IPS-NIHi7 (cell line): Measurements from ENCODE around the gene DGKD.

Source experiments
- DNase-seq: peaks from one replicate; pipeline ENCODE4 v3.0.0; 2012; ENCODE audit warnings: mixed read lengths; ENCODE audit errors: extremely low spot score

DGKD gene

DNA sequence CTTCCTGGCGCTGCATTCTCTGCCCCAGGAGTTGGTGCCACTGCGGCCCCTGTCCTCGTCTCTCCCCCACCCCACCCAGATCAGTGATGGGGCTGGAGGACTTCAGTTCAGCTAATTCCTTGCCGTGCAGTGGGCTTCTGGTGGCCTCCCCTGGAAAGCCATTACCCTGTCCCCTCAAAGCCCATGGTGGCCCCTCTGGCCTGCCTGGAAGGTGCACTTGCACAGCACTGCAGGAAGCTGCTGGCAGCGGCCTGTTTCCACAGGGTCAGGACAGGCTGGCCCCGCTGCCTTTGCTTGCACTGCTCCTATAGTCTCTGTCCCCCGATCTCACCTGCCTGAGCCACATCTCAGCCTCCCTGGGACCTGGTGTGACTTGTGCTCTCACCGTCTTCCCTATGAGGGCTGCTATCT, 107.2 kb downstream of the DGKD start:
- no peak for DNase-seq

DNA sequence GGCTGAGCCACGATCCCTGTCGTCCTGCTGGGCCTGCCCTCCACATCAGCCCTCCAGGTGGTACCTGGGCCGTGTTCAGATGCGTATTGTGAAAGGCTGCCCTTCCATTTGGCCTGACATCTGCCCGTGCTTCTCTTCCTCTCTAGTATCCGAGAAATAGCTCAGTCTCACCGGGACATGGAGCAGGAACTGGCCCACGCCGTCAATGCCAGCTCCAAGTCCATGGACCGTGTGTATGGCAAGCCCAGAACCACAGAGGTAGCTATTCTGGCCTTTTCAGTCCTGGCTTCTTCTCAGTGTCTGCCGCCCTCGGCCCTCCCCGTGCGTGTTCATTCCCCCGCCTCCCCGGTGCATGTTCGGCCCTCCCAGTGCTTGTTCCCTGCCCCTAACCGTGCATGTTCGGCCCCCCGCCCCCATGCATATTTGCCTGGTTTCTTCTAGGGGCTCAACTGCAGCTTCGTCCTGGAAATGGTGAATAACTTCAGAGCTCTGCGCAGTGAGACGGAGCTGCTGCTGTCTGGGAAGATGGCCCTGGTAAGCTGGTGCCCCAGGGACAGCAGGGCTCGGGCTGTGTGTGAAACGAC, 108.0 kb downstream of the DGKD start:
- no peak for DNase-seq

DNA sequence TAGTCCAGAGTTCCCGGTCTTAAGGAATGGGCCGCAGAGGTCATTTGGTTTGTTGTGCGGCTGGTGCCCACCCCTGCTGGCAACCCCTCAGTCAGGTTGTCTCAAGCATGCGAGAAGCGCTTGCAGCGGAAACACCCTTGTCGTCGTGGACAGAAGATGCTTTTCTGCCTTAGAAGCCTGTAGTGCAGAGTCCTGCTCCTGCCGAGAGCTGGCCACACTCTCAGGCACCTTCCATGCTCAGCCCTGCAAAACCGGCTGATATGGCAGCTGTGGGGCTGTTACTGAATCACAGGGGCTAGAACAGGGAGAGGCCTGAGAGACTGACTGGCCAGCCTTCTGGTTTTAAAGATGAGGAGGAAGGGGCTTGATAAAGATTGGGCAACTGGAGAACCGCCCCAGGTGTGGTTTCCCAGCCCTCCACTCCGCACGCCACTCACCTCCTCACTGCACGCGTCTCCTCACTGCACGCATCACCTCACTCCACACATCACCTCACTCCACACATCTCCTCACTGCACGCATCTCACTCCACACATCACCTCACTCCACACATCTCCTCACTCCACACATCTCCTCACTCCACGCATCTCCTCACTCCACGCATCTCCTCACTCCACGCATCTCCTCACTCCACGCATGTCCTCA, 108.7 kb downstream of the DGKD start:
- DNase-seq, result no peak

DNA sequence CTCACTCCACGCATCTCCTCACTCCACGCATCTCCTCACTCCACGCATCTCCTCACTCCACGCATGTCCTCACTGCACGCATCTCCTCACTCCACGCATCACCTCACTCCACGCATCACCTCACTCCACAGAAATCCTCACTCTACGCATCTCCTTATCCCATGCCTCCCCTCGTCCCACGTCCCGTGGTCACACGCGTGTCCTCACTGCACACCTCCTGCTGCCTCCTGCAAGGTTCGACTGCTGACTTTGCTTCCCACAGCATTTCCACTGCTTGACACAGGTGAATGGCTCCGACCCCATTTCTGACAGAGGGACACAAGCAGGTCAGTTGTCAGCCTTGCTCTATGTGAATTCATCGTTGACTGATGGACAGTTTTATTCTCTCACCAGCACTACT, 109.3 kb downstream of the DGKD start:
- DNase-seq, result no peak

DNA sequence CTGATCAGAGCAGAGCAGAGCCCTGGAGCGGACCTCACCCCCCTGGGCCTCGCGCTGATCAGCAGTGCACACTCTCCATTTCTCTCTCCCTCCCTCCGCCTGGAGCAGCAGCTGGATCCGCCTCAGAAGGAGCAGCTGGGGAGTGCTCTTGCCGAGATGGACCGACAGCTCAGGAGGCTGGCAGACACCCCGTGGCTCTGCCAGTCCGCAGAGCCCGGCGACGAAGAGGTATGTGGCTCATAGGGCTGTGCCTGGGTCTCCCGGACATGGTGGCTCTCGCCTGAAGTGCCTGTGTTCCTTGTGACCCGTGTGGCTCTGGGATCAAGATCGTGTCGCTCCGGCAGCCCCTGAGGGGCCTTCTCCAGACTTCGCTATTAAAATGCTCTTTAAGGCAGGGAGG, 109.8 kb downstream of the DGKD start:
- no peak for DNase-seq

DNA sequence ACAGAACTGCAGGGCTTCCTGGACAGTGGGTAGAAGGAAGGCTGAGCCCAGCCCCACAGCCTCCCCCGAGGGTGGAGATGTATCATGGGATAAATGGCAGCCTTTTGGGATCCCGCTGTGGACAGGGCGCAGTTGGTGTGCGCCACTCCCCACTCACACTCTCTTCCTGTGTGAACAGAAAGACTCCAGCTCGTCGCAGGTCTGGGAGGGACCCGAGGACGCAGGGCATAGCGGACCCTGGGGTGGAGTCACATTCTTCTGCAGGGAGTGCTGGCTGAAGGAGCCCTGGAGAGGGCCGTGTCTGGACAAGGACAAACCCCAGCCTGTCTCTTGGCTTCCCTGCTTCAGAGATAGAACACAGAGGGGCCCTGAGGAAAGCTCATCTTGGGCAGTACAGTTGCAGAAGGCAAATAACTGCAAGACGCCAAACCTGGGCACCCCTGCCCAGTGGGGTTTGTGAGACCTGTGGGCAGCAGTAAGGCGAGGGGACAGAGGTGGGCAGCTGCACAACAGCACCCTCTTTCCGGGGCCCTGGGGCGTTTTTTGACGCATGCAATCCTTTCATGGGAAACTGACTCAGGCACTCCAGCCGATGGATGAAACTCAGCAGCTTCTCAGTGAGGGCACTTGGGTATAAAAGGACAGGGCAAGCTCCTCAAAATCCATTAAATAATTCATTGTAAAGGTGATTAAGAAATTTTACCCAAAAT, 110.4 kb downstream of the DGKD start:
- DNase-seq, result no peak

DNA sequence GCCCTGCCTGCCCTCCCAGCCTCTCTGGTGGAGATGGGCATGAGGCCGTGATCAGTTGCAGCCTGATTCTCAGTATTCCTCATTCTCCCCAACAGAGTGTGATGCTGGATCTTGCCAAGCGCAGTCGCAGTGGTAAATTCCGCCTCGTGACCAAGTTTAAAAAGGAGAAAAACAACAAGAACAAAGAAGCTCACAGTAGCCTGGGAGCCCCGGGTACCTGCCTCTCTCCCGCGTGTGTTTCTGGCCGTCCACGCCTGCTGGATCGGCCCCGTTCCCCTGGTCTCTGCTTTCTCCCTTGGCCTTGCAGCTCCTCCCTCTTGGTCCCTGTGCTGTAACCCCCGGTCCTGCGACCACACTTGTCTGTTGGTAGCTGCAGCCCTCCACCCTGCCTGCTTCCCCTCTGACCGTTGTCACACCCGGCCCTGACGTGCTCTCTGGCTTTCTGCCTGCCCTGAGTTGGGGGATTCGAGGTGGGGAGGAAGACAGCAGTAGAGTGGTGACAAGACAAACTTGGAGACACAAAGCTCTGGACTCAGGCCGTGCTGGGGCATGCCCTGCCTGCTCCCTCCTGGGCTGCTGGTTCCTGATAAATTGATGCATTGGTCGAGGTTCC, 112.8 kb downstream of the DGKD start:
- no peak for DNase-seq

DNA sequence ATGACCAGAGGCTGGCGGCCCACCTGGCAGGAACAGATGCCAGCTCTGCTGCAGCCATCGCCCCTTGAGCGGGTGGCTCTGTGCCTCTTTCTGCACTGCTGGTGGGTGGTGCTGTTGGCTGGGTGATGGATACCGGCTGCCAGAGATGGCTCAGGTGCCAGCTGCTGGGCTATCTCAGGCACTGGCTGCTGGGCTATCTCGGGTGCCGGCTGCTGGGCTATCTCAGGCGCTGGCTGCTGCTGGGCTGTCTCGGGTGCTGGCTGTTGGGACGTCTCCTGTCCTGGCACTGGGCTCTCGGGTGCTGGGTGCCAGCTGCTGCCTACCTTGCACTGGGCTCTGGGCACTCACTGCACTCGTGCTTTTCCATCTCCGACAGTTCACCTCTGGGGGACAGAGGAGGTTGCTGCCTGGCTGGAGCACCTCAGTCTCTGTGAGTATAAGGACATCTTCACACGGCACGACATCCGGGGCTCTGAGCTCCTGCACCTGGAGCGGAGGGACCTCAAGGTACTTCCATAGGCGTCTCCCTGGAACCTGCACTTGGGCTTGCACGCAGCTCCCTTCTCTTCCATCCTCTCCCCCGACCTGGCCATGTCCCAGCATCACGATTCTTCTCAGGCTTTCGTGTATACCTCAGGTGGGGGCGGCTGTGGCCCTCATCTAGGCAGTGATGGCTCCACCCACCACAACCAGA, 113.9 kb downstream of the DGKD start:
- no peak for DNase-seq

DNA sequence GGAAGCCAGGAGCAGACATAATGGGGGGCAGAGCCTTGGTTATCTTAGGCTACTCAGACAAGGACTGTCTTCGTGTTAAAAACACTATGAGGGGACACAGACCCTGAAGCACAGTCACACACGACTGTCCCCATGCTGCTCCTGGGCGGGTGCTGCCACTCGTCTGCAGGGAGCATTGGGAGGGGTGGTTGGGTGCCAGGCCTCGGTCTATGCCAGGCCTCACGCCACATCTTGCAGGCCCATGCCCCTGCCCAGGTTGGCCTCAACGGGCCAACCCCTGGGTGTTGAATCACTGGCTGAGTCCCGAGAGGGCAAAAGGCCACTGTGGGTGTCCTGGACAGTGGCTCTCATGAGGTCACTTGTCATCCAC, 114.4 kb downstream of the DGKD start:
- no peak for DNase-seq

DNA sequence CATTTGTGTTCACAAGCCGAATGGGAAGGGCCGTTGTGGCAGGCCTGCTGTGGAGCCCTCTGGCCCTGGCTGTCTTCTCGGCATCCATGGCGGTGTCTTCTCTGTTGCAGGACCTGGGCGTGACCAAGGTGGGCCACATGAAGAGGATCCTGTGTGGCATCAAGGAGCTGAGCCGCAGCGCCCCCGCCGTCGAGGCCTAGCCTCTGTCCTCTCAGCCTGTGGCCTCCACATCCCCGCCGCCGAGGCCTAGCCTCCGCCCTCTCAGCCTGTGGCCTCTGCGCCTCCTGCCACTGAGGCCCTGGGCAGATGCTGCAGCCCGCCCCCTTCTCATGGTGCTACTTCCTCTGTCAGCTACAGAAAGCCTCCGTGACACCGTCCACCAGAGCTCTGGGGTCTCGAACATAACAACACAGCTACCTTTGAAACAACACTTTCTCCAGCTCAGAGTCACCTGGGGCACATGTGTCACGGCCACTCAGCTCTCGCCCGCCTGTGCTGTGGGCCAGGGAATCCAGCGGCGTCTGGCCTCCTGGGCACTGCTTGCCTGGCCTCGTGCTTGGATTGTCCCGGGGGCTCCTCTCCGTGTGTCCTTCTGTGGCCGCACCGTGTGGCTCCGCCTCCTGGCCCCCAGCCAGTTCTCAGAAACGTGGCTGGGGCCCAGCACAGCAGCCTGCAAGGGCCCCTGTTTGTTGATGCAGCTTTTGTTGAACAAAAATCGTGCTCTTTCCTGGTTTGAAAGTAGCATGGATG, 115.1 kb downstream of the DGKD start:
- DNase-seq, result no peak

DNA sequence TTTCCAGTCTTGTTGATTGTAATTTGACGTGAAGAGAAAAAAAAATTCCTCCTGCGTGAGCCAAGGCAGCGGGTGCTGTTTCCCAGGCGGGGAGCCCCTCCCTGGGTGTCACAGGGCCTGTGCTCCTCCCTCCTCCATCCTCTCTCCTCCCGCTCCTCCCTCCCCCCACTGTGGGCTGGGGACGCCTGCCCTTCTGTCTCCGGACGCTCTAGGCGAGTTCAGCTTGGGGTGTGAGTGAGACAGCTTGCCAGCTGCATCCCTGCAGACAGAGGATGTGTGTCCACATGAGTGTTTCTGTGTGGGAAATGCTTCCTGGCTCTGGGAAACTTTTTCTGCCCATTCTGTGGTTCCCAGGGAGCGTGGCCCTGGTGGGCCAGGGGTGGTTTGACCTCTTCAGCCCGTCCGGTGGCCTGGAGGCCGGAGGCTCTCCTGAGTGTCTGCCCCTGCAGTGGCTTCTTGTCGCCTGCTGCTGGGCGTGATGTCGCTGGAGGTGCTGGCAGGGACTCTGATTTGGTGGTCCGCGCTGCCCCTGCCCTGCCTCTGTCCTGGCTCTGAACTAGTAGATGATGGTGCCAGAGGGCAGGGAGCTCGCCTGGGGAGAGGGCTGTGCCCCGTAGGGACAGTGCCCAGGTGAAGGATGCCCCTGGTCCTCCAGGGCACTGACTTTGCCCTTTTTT, 115.9 kb downstream of the DGKD start:
- no peak for DNase-seq

DNA sequence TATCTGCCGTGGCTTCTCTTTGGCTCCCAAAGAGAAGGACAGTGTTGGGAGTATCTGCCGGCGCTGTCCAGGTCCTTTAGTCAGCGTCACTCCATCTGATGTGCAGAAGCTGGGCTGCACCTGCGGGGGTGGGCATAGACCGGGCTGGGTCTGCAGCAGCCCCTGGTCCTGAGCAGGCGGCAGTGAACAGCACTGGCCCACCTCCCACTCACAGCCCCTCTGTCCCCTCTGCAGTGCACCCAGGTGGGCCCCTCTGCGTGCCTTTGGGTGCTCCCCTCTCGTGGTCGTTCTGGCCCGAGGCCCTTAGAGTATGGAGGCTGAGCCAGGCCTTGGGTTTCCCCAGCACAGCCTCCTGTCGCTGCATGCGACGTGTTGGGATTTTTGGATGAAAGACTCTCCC, 116.5 kb downstream of the DGKD start:
- no peak for DNase-seq

DNA sequence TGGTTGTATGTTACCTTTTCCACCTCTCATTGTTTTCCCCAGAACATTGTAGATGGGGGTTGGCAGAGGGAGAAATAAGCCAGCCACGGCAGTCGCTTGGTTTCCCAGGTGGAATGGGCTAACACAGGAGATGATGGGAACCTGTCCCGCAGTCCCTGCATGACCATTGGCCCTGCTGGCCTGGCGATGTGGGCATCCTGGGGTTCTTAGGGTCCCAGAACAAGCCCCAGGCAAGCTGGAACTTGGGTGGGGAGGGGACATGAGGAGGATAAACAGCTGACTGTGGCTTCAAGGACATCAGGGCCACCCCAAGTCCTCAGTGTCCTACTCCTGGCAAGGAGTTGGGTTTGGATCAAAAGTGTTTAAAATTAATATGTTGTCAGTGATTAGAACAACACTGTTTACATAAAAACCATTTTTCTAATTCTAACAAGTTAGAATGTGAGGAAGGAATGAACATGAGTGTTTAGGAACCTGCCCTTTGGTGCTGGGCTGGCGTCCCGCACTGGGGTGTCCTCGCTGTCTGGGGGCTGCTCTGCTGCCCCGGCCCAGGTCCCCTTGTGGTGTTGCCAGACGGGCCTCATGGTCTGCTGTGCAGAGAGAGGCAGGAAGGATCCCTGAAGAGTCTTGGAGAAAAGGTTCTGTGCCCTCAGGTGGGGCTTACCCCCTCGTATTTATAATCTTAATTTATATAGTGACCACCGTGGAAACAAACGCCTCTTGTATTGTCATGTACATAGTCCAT, 117.2 kb downstream of the DGKD start:
- no peak for DNase-seq

DNA sequence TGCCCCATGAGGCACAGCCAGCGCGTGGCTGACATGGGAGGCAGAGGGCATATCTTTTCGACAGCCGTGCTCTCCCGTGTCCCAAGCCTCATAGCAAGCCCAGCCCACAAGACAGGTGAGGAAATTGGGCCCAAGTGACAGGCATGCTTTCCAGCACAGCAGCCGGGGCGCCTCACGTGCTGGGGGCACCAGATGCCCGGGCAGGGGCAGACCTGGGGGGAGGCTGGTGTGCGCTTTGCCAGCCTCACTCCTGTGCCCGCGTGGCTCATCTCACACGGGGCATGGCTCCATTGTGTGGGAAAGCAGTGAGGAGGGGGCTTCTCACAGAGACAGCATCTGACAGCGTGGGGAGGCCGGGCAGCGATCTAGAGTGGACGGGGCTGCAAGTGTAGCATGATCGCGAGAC, 119.1 kb downstream of the DGKD start:
- DNase-seq, result no peak

DNA sequence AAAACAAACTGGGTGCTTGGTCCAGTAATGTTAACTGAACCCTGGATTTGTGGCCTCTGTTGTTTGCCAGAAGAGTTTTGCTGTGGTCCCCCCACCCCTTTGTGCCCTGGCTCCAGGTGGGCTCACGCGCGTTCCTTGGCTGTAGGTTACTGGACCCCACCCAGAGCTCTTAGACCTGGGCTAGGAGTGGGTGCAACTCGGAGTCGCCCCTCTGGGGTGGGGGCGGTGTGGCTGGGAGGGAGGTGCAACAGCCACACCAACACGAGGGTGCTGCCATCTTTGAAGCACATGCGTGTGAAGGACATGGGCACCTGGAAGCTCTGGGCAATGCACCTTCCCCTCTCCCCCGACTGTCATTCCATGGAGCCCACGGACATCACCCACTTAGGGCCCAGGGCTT, 119.6 kb downstream of the DGKD start:
- DNase-seq, result no peak

DNA sequence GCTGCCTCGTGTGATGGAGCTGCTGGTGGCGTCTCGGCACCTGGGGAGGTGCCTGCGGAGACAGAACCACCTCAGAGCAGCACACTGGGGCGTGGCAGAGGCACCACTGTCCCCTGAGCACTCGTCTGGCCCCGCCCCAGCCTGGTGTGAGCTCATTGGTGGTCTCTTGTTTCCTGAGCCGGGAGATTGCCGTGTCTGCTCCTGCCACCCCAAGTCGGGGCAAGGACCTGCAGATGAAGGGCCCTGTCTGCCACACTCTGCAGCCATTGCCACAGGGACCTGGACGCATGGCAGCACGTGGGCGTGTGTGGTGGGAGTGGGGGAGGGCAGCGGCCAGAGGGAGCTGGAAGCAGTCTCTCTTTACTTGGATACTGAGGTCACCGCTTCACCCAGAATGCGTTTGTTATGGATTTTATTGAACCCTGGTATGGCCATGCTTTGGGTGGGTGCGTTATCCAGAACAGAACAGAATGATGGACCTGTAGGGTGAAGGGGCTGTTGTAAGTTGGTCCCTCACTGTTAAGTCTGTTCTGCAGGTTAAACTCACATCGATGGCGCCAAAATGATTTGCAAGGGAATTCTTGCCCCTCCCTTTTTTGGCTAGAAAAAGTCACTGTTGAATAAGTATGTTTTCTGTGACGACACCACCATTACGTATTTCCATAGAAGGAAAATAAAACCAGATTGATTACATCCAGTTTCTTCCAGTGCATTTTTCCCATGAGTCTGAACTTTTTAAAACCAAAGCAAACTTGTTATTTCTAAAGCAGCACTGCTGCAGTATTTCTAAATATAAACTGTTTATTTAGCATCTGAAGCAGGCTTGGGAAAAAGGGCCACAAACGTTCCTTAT, 120.2 kb downstream of the DGKD start:
- DNase-seq, result peak; percentile 50

DNA sequence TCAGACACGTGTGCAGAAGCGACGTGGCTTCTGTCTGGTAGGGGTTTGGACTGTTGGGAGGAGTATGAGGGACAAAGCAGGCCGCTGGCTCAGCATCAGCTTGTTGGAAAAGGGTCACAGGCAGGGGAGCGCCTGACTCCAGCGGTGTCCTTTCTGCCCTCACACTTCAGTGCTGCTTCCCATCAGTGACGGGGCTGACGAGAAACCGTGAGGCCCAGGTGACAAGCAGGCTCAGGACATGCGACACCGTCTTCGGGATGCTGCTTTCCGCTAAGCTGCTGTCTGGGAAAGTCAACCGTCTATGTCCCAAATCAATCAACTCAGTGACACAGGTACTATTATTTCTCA, 121.7 kb downstream of the DGKD start:
- no peak for DNase-seq

DNA sequence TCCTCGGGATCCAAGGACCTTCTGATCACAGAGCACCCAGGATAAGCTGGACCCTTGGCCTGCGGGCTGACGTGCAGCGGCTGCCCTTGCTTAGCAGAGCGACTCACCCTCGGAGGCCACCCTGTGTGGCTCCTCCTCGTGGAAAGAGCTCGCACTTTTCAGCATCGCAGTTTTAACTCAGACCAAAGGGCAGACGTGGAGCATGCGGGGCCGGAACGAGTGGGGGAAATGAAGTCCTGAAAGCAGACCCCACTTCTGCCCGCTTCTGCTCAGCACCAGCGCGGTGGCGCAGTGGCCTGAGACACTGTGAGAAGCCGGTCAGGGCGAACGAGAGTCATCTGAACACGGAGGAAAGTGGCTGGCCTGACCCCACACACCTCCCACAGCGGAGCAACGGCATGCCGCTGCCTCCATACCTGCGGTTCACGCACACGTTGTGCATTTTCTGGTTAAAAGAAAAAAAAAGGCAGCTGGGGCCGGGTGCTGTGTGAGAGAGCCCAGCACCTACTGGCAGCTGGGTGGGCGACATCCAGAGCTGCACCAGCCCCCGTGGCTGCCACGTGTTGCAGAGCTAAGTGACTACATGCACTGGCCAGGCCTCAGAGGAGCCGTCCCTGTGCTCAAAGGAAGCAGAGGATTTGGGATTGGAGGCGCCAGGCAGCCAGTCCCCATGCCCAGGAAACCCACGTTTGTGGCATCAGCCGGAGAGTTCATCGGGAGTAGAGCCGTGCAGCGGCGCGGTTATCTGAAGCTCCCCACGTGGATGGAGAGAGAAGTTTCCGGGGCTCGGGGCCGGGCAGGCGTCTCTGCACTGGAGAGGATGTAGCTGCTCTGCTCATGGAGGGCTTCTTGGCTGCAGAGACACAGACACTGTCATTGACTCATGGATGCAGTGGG, 122.6 kb downstream of the DGKD start:
- no peak for DNase-seq
